ENCODE measurements around the gene ATP2A3. TPM values are rescaled to one million over a fixed set of nuclear protein-coding genes. Genes with fewer than 3 reads are reported as not detected.

The ATP2A3 gene
- total RNA-seq, 4 donors from 2014 or later: 142 to 300 (median 208) TPM

- H3K4me3 ChIP-seq: no peak overlapping the region
- no peak overlapping the region for H3K27ac ChIP-seq
- in situ Hi-C loops (cut with MboI; ENCODE audit: low pct_ligation_motif_present in 1 of 4, low pct_unique_long_range_greater_than_20kb in 1 of 4, low sequenced_read_pairs in 3 of 4): no loop called here
- intact Hi-C loops (cut with DNase I; ENCODE audit: low total_unique reads): no loop called here
- H3K36me3 ChIP-seq: no peaks in the 10 kb centered on the region
- H3K27me3 ChIP-seq: no peaks in the 10 kb centered on the region
- H3K9me3 ChIP-seq: no peaks in the 10 kb centered on the region
- TF ChIP-seq EP300 (IDR thresholded peaks at IDR 0.05; ENCODE audit: low read depth): no peak
- 97% methylated on average over 12 of the region's 12 CpGs; no CpG with 5 or more reads in 1 of the 2 donors for WGBS, 2 donors (ENCODE audit: low coverage in 1 of 2)
- no peak for DNase-seq
- peaks cover 26 to 35% (median 31%) of the 10 kb centered on the region in 4 donors for H3K4me1 ChIP-seq
Observed at GRCh38 chr17:3956983-3957382, 7.3 kb downstream of the ATP2A3 start.

GRCh38 chr17:3956327-3956957, 7.8 kb downstream of the ATP2A3 start:
- H3K27ac ChIP-seq: no peak overlapping the region
- TF ChIP-seq CTCF (IDR thresholded peaks at IDR 0.05) (no peak), POLR2AphosphoS5 (IDR thresholded peaks at IDR 0.05) (no peak), EP300 (IDR thresholded peaks at IDR 0.05; ENCODE audit: low read depth) (no peak), POLR2A (IDR thresholded peaks at IDR 0.05) (no peak)
- DNase-seq: no peak
- in situ Hi-C loops (cut with MboI; ENCODE audit: low pct_ligation_motif_present in 1 of 4, low pct_unique_long_range_greater_than_20kb in 1 of 4, low sequenced_read_pairs in 3 of 4) (no loop called here), intact Hi-C loops (cut with DNase I; ENCODE audit: low total_unique reads) (no loop called here)
- H3K9me3 ChIP-seq: no peaks in the 10 kb centered on the region
- H3K36me3 ChIP-seq: no peaks in the 10 kb centered on the region
- H3K4me3 ChIP-seq: no peak overlapping the region
- WGBS, 2 donors (ENCODE audit: low coverage in 1 of 2): 60 to 72% methylated on average over 1 to 15 of the region's 15 CpGs
- peaks cover 22 to 30% (median 26%) of the 10 kb centered on the region in 4 donors for H3K4me1 ChIP-seq
- H3K27me3 ChIP-seq: no peaks in the 10 kb centered on the region

GRCh38 chr17:3955673-3955988, 8.6 kb downstream of the ATP2A3 start:
- intact Hi-C loops (cut with DNase I; ENCODE audit: low total_unique reads) (no loop called here), in situ Hi-C loops (cut with MboI; ENCODE audit: low pct_ligation_motif_present in 1 of 4, low pct_unique_long_range_greater_than_20kb in 1 of 4, low sequenced_read_pairs in 3 of 4) (no loop called here)
- Histone ChIP-seq H3K27ac (no peak overlapping the region), H3K4me1 (peaks cover 16 to 22% (median 18%) of the 10 kb centered on the region in 4 donors), H3K9me3 (no peaks in the 10 kb centered on the region), H3K36me3 (peaks cover 0 to 8% (median 1%) of the 10 kb centered on the region in 4 donors), H3K4me3 (no peak overlapping the region), H3K27me3 (no peaks in the 10 kb centered on the region)
- no peak for DNase-seq
- 90 to 97% methylated on average over 5 to 10 of the region's 10 CpGs for WGBS, 2 donors (ENCODE audit: low coverage in 1 of 2)
- TF ChIP-seq POLR2AphosphoS5 (IDR thresholded peaks at IDR 0.05) (no peak), POLR2A (IDR thresholded peaks at IDR 0.05) (no peak), EP300 (IDR thresholded peaks at IDR 0.05; ENCODE audit: low read depth) (no peak), CTCF (IDR thresholded peaks at IDR 0.05) (no peak)

- Histone ChIP-seq H3K27ac (no peak overlapping the region), H3K9me3 (no peaks in the 10 kb centered on the region), H3K27me3 (no peaks in the 10 kb centered on the region), H3K36me3 (peaks cover 0 to 8% (median 4%) of the 10 kb centered on the region in 4 donors), H3K4me1 (peaks cover 13 to 16% (median 14%) of the 10 kb centered on the region in 4 donors), H3K4me3 (no peak overlapping the region)
- intact Hi-C loops (cut with DNase I; ENCODE audit: low total_unique reads): no loop called here
- 76 to 80% methylated on average over 8 to 18 of the region's 18 CpGs for WGBS, 2 donors (ENCODE audit: low coverage in 1 of 2)
- in situ Hi-C loops (cut with MboI; ENCODE audit: low pct_ligation_motif_present in 1 of 4, low pct_unique_long_range_greater_than_20kb in 1 of 4, low sequenced_read_pairs in 3 of 4): no loop called here
- TF ChIP-seq CTCF (IDR thresholded peaks at IDR 0.05): no peak
- no peak for TF ChIP-seq POLR2A (IDR thresholded peaks at IDR 0.05)
- TF ChIP-seq POLR2AphosphoS5 (IDR thresholded peaks at IDR 0.05): no peak
- no peak for TF ChIP-seq EP300 (IDR thresholded peaks at IDR 0.05; ENCODE audit: low read depth)
- no peak for DNase-seq
Observed at GRCh38 chr17:3954976-3955672, 9.1 kb downstream of the ATP2A3 start.

All from transverse colon (tissue), 4 donors.